ENCODE data around the gene USP35. TPM values are rescaled to one million over a fixed set of nuclear protein-coding genes. Genes with fewer than 3 reads are reported as not detected.

The USP35 gene
- total RNA-seq, 2 donors from 2014 or later: 38.8 to 44.1 TPM

DNA sequence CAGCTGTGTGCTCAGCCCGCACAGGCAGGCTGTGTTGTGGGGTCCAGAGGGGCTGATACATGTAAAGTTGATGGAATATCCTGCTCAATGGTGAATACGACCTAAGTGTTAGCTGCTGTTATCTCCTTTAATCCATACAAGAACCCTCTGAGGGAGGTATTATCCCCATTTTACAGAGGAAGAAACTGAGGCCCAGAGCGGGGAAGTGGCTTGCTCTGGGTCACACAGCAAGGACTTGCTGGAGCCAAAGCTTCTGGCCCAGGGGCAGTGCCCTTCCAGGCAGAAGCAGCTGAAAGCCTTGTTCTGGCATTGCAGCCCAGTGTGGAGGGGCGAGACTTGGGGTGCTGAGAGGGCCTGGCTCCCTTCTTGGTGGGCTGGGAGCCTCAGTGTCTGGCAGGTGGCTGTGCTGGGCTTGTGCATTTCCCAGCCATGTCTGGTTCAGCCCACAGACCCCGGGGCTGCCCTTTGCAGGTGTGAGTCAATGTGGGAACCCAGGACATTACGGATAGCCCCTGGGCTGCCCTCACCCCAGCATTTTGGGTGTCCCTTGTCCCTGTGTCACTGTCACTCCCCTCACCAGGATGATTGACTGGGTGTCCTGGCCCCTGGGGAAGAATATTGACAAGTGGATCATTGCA lies 10.4 kb downstream of the USP35 start:
- Histone ChIP-seq H3K4me1 (ENCODE audit: control insufficient read depth in 1 of 2, low read depth in 2 of 2) (peaks cover 0 to 16% of the 10 kb centered on the region in 2 donors), H3K36me3 (peaks cover 27% of the 10 kb centered on the region), H3K4me3 (no peak overlapping the region), H3K9me3 (no peaks in the 10 kb centered on the region), H3K27ac (no peak overlapping the region), H3K27me3 (replicated peaks; ENCODE audit: insufficient read depth) (no peaks in the 10 kb centered on the region)
- TF ChIP-seq, protein P1, sequence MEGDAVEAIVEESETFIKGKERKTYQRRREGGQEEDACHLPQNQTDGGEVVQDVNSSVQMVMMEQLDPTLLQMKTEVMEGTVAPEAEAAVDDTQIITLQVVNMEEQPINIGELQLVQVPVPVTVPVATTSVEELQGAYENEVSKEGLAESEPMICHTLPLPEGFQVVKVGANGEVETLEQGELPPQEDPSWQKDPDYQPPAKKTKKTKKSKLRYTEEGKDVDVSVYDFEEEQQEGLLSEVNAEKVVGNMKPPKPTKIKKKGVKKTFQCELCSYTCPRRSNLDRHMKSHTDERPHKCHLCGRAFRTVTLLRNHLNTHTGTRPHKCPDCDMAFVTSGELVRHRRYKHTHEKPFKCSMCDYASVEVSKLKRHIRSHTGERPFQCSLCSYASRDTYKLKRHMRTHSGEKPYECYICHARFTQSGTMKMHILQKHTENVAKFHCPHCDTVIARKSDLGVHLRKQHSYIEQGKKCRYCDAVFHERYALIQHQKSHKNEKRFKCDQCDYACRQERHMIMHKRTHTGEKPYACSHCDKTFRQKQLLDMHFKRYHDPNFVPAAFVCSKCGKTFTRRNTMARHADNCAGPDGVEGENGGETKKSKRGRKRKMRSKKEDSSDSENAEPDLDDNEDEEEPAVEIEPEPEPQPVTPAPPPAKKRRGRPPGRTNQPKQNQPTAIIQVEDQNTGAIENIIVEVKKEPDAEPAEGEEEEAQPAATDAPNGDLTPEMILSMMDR (IDR thresholded peaks at IDR 0.05): no peak
- DNase-seq (ENCODE audit: low spot score) (no peak), ATAC-seq (ENCODE audit: insufficient number of reproducible peaks, low FRiP score, low read depth) (no peak)

DNA sequence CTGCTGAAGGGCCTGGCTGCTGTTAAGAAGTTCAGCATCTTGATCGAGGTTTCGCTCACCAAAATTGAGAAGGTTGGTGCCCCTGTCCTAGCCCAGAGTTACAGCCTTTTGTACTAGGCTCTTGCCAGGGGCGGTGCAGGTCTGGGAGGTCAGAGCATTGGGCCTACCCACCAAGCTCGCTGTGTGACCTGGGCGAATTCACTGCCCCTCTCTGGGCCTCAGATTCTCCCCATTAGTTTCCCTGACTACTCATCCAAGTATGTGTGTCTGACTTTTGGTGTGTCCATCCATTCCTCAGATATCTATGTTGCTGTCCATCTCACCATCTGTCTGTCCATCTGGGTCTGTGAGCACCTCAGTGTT lies 10.9 kb downstream of the USP35 start:
- Histone ChIP-seq H3K27ac (no peak overlapping the region), H3K4me3 (no peak overlapping the region), H3K4me1 (ENCODE audit: control insufficient read depth in 1 of 2, low read depth in 2 of 2) (peaks cover 0 to 11% of the 10 kb centered on the region in 2 donors), H3K27me3 (replicated peaks; ENCODE audit: insufficient read depth) (no peaks in the 10 kb centered on the region), H3K9me3 (no peaks in the 10 kb centered on the region), H3K36me3 (peaks cover 27% of the 10 kb centered on the region)
- DNase-seq (ENCODE audit: low spot score) (no peak), ATAC-seq (ENCODE audit: insufficient number of reproducible peaks, low FRiP score, low read depth) (no peak)
- TF ChIP-seq, protein P1 (IDR thresholded peaks at IDR 0.05): no peak

DNA sequence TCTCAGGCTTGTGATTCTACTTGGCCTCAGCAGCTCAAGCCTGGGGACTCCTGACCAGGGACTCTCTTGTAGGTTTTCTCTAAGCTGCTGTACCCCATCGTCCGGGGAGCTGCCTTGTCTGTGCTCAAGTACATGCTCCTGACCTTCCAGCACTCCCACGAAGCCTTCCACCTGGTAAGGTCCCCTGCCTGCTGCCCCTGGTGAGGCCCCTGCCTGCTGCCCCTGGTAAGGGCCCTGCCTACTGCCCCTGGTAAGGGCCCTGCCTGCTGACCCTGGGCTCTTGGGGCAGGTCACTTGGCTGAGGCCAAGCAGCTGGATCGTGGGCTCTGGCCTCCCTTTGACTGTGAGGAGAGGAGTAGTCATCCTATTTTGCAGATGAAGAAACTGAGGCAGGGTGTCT lies 11.3 kb downstream of the USP35 start:
- DNase-seq (ENCODE audit: low spot score) (no peak), ATAC-seq (ENCODE audit: insufficient number of reproducible peaks, low FRiP score, low read depth) (no peak)
- Histone ChIP-seq H3K9me3 (no peaks in the 10 kb centered on the region), H3K36me3 (peaks cover 27% of the 10 kb centered on the region), H3K4me1 (ENCODE audit: control insufficient read depth in 1 of 2, low read depth in 2 of 2) (peaks cover 0 to 7% of the 10 kb centered on the region in 2 donors), H3K4me3 (no peak overlapping the region), H3K27me3 (replicated peaks; ENCODE audit: insufficient read depth) (no peaks in the 10 kb centered on the region), H3K27ac (no peak overlapping the region)
- TF ChIP-seq, protein P1 (IDR thresholded peaks at IDR 0.05): no peak

DNA sequence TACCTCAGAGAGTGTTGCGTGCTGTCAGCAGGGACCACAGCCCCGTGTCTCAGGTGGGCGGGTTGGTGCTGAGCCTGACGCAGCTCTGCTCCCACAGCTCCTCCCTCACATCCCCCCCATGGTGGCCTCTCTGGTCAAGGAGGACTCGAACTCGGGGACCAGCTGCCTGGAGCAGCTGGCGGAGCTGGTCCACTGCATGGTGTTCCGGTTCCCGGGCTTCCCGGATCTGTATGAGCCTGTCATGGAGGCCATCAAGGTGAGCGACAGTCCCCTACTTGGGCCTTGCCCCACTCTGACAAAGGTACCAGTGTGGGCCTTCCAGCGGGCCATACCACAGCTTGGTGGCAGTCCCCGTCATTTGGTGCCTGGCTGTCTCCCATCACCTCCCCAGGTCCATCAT lies 11.8 kb downstream of the USP35 start:
- ATAC-seq (ENCODE audit: insufficient number of reproducible peaks, low FRiP score, low read depth) (no peak), DNase-seq (ENCODE audit: low spot score) (no peak)
- H3K27me3 ChIP-seq (replicated peaks; ENCODE audit: insufficient read depth): no peaks in the 10 kb centered on the region
- peaks cover 0 to 6% of the 10 kb centered on the region in 2 donors for H3K4me1 ChIP-seq (ENCODE audit: control insufficient read depth in 1 of 2, low read depth in 2 of 2)
- no peak overlapping the region for H3K4me3 ChIP-seq
- TF ChIP-seq, protein P1 (IDR thresholded peaks at IDR 0.05): no peak
- H3K27ac ChIP-seq: no peak overlapping the region
- H3K36me3 ChIP-seq: peaks cover 29% of the 10 kb centered on the region
- H3K9me3 ChIP-seq: no peaks in the 10 kb centered on the region

DNA sequence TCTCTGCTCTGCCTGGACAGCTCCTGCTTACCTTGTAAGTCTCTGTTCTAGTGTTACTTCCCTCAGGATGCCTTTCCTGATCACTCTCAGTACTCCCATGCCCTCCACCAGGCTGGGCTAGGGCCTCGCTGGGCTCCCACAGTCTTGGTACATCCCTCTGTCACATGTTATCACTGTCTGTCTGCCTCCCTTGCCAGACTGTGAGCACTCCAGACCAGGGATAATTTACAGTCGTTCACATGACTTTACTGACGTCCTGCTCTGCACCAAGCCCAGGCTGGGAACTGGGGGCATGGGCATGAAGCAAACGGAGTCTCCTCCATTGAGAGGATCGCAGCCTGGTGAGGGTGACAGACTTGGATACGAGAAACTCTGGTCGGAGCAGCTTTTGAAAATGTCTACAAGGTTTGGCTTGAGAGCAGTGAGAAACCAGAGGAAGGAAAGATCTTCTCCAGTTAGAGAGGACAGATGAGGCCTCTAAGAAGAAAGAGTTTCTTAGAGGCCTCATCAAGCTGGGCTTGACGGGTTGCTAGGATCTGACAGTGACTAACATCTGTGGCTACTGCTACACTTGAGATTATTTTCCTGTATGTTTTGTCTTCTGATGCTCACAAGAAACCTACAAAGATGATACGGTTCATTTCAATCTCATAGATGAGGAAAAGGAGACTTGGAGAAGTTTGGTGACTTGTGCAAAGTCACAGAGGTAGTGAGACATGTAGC lies 12.5 kb downstream of the USP35 start:
- Histone ChIP-seq H3K9me3 (no peaks in the 10 kb centered on the region), H3K36me3 (peaks cover 33% of the 10 kb centered on the region), H3K27ac (no peak overlapping the region), H3K4me1 (ENCODE audit: control insufficient read depth in 1 of 2, low read depth in 2 of 2) (peaks cover 0 to 6% of the 10 kb centered on the region in 2 donors), H3K27me3 (replicated peaks; ENCODE audit: insufficient read depth) (no peaks in the 10 kb centered on the region), H3K4me3 (no peak overlapping the region)
- TF ChIP-seq, protein P1 (IDR thresholded peaks at IDR 0.05): no peak
- no peak for ATAC-seq (ENCODE audit: insufficient number of reproducible peaks, low FRiP score, low read depth)
- DNase-seq (ENCODE audit: low spot score): no peak

Data from thoracic aorta (tissue), 2 donors.